Right forelimb (tissue), 1 donor: Measurements from ENCODE around the gene PLSCR1.

Experiments
- DNase-seq: peaks from one replicate; pipeline ENCODE4 v3.0.0-alpha.2; 2018

PLSCR1 gene

GRCh38 chr3:146470425-146470990 is 73.9 kb downstream of the PLSCR1 start:
- DNase-seq = no peak

- DNase-seq = peak; percentile 68
Measured at GRCh38 chr3:146469150-146470017, 75.0 kb downstream of the PLSCR1 start, which contains the start of gene PLSCR2. Gene PLSCR2, minus strand, starts transcription at chr3:146469561. Its CDS starts 9,657 bp downstream, at chr3:146459904.

GRCh38 chr3:146468671-146469149 is 75.7 kb downstream of the PLSCR1 start:
- no peak for DNase-seq

- DNase-seq = no peak
Measured at GRCh38 chr3:146468234-146468633, 76.2 kb downstream of the PLSCR1 start.

- no peak for DNase-seq
Measured at GRCh38 chr3:146466604-146467003, 77.8 kb downstream of the PLSCR1 start.

- no peak for DNase-seq
Measured at GRCh38 chr3:146465693-146466465, 78.5 kb downstream of the PLSCR1 start.
